NB4 (cell line): ENCODE data around the gene TPRA1.

Experiments
- DNase-seq: peaks from one replicate; pipeline ENCODE4 v3.0.0; 2010; ENCODE audit warnings: low read depth
- H3K4me3 ChIP-seq: one replicate; pipeline ENCODE4 v1.5.1; 2011; ENCODE audit warnings: mild to moderate bottlenecking, low read depth, low read length, moderate library complexity
- CTCF ChIP-seq: IDR thresholded peaks from one replicate; pipeline ENCODE4 v1.5.1; 2012; ENCODE audit warnings: low read depth, low read length
- MAX ChIP-seq: IDR thresholded peaks from 2 replicates; pipeline ENCODE4 v1.6.1; 2011; ENCODE audit warnings: low read depth, low read length
- MYC ChIP-seq: IDR thresholded peaks from 2 replicates; pipeline ENCODE4 v1.6.1; 2011; ENCODE audit warnings: low read depth, low read length
- POLR2A ChIP-seq: IDR thresholded peaks from 2 replicates; pipeline ENCODE4 v1.6.1; 2011; ENCODE audit warnings: mild to moderate bottlenecking; ENCODE audit not compliant: insufficient read length; ENCODE audit errors: extremely low read depth

TPRA1 gene

GRCh38 chr3:127618891-127619290 is 28.4 kb upstream of the TPRA1 start:
- no peak for TF ChIP-seq MAX
- no peak for TF ChIP-seq POLR2A
- no peak for TF ChIP-seq CTCF
- no peak for TF ChIP-seq MYC
- no peak overlapping the region for H3K4me3 ChIP-seq
- DNase-seq = no peak

GRCh38 chr3:127616836-127617605 is 26.5 kb upstream of the TPRA1 start:
- DNase-seq = no peak
- H3K4me3 ChIP-seq = no peak overlapping the region
- TF ChIP-seq MYC (no peak), CTCF (no peak), MAX (no peak), POLR2A (no peak)

- no peak overlapping the region for H3K4me3 ChIP-seq
- TF ChIP-seq POLR2A (no peak), MAX (no peak), CTCF (no peak), MYC (no peak)
- no peak for DNase-seq
Measured at GRCh38 chr3:127615631-127616305, 25.2 kb upstream of the TPRA1 start.

- no peak overlapping the region for H3K4me3 ChIP-seq
- no peak for DNase-seq
- no peak for TF ChIP-seq MYC
- TF ChIP-seq MAX = no peak
- TF ChIP-seq CTCF = no peak
- TF ChIP-seq POLR2A = no peak
Measured at GRCh38 chr3:127614928-127615589, 24.5 kb upstream of the TPRA1 start.

GRCh38 chr3:127613406-127613805 is 22.9 kb upstream of the TPRA1 start:
- TF ChIP-seq MAX (no peak), CTCF (no peak)
- H3K4me3 ChIP-seq = no peak overlapping the region
- no peak for DNase-seq
